Measurements from ENCODE around the gene RBPJ.

RBPJ gene

DNA sequence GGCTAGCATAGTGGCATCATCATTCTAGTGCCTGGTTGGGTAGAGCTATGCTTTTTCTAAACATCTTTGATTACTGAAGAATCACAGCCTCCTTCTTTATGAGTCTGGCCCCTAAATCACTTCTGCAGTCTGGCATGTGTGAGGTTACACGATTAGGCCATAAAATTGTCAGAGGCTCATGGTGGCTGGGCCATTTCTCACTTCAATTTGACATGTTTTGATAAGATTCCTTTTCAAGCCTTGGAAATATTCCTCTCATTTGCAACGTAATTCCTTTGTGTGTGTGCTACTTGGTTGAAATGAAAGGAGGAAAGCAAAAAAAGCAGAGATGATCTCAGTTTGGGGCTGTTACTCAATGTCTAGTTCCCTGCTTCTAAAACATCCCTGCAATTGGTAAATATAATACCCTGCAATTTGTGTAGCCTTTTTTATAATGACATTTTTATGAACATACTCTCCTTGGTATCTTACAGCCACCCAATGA is 163.3 kb downstream of the RBPJ start:
- DNase-seq = no peak
- no peaks in the 10 kb centered on the region for H3K36me3 ChIP-seq (replicated peaks)
- no peak overlapping the region for H3K4me3 ChIP-seq (ENCODE audit: low read depth, low read length)
- peaks cover under 1% of the 10 kb centered on the region for H3K27me3 ChIP-seq (replicated peaks)
- in situ Hi-C loops (cut with HindIII; ENCODE audit: low pct_ligation_motif_present, low sequenced_read_pairs) = no loop called here
- no peak for TF ChIP-seq CTCF (IDR thresholded peaks at IDR 0.05; ENCODE audit: low read depth, low read length, missing control alignments)
- H3K27ac ChIP-seq = no peak overlapping the region

DNA sequence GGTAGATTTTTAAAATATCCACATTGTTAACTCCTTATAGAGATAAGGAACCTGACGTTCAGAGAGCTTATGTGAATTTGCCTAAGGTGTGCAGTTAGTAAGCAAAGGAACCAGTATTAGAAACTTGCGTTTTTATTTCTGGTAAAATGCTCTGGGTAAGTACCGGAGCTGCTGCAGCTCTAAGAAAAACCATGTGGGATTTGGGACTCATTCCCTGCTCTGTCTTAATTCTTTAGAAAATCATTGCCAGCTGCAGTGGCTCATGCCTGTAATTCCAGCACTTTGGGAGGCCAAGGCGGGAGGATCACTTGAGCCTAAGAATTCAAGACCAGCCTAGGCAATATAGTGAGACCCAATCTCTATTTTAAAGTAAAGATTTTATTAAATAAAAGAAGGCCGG is 163.7 kb downstream of the RBPJ start:
- no peak for DNase-seq
- in situ Hi-C loops (cut with HindIII; ENCODE audit: low pct_ligation_motif_present, low sequenced_read_pairs) = no loop called here
- H3K27me3 ChIP-seq (replicated peaks) = peaks cover 4% of the 10 kb centered on the region
- TF ChIP-seq CTCF (IDR thresholded peaks at IDR 0.05; ENCODE audit: low read depth, low read length, missing control alignments) = no peak
- H3K36me3 ChIP-seq (replicated peaks) = no peaks in the 10 kb centered on the region
- no peak overlapping the region for H3K27ac ChIP-seq
- H3K4me3 ChIP-seq (ENCODE audit: low read depth, low read length) = no peak overlapping the region

Data from brain microvascular endothelial cell (primary cell).